ENCODE data around the gene B3GALT5.

GRCh38 chr21:39663066-39663465 lies 50.3 kb downstream of the B3GALT5 start:
- TF ChIP-seq CTCF (IDR thresholded peaks at IDR 0.05) (no peak), POLR2AphosphoS5 (IDR thresholded peaks at IDR 0.05) (no peak)

Data from esophagus muscularis mucosa (tissue), 3 donors.